ENCODE measurements around the gene REX1BD. TPM values are rescaled to one million over a fixed set of nuclear protein-coding genes. Genes with fewer than 3 reads are reported as not detected.

The REX1BD gene
- total RNA-seq, 1 donor from 2014 or later: 101 TPM

DNA sequence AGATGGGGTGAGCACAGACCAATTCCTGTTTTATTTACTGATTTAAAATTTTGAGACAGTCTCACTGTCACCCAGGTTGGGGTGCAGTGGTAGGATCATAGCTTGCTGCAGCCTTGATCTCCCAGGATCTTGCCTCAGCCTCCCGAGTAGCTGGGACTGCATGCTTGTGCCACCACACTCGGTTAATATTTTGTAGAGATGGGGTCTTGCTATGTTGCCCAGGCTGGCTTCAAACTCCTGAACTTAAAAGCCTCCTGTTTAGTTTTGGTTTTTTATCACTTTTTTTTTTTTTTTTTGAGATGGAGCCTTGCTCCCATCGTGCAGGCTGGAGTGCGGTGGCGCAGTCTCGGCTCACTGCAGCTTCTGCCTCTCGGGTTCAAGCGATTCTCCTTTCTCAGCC lies 12.2 kb upstream of the REX1BD start:
- intact Hi-C loops (cut with micrococcal nuclease): no loop called here

DNA sequence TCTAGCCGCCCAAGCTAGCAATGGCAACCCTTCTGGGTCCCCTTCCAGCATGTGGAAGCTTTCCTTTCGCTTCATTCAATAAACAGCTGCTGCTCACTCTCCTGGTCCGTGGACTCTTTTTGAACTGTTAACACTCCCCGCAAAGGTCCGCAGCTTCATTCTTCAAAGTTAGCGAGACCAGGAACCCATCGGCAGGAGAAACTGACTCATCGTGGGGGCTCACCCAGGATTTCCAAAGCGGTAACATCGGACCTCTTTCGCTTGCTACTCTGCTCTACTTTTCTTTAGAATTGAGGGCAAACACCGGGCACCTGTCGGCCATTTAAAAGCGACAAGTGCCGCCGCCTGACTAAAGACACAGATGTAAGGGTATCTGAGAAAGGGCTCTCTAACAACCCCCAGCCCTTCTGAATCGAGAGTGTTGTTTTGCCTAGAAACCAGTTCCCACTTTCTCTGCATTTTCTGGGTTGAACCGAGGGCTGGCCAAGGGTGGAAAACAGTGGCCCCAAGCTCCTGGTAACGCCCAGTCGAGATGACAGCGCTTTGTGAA lies 11.2 kb upstream of the REX1BD start:
- intact Hi-C loops (cut with micrococcal nuclease): no loop called here

DNA sequence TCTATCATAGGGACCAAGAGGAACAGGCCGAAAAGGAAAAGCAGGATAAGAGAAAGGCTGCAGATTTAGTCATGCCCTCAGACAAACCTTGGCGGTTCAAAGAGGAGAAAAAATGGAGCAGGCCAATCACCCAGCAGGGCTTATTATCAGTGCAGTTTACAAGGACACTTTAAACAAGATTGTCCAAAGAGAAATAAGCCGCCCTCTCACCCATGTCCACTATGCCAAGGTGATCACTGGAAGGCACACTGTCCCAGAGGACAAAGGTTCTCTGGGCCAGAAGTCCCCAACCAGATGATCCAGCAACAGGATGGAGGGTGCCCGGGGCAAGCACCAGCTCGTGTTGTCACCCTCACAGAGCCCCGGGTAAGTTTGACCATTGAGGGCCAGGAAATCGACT lies 8.3 kb upstream of the REX1BD start:
- intact Hi-C loops (cut with micrococcal nuclease): no loop called here

DNA sequence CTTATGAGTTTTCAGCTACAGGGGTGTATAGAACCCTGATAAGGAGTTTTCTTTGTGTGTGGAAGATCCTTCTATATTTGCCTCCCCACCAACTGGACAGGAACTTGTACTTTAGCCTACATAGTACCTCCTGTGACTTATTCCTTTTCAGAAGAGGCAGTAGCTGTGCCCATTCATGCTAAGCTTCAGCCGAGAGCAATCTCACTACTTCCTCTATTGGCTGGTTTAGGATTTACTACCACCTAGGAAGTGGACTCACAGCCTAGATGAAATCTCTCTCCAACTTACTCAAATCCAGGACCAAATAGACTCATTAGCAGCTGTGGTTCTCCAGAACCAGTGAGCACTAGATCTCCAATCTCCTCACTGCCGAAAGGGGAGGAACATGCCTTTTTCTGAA lies 2.3 kb upstream of the REX1BD start:
- intact Hi-C loops (cut with micrococcal nuclease): loop anchor here (5.0 kb wide), 2 partner anchors 246 to 331 kb away; partner anchors contain the start of genes COPE, DDX49 and UPF1

DNA sequence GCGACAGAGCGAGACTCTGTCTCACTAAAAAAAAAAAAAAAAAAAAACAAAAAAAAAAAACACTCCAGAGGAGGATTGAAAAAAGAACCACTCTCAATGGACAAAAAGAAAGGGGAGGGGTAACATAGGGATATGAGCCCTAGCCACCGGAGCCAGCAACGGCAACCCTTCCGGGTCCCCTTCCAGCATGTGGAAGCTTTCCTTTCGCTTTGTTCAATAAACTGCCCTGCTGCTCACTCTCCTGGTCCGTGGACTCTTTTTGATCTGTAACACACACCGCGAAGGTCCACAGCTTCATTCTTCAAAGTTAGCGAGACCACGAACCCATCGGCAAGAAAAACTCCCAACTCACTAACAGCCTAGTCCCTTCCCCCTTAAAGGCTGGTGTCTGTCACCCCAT lies 1.0 kb upstream of the REX1BD start:
- intact Hi-C loops (cut with micrococcal nuclease): loop anchor here (5.0 kb wide), 2 partner anchors 245 to 330 kb away; partner anchors contain the start of genes COPE, DDX49 and UPF1

DNA sequence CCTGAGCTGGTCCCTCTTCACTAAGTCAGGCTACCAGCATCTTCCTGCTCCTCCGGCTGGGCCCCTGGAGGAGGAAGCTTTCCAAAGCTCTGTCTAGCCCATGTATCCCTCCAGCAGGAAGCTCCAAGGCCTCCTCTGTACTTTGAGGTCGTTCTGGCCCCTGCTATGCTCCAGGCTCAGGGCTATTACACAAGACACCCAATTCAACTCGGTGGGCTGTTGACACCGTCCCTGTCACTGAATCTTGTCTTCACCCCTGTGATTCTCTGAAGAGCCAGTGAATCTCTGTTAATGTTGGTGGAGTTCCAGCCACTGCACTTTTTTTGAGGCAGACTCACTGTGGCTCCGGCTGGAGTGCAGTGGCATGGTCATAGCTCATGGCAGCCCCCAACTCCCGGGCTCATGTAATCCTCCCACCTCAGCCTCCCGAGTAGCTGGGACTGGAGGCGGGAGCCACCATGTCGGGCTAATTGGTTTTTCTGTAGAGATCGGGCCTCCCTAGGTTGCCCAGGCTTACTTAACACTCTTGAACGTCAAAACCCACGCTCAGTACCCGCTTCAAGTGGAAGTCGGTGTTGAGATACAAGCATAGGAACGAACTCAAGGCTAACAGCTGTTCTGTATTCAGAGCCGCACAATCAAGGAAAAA lies 512 bp upstream of the REX1BD start:
- intact Hi-C loops (cut with micrococcal nuclease): loop anchor here (1.0 to 5.0 kb wide), 5 partner anchors 31 to 329 kb away; partner anchors contain the start of genes COPE, DDX49, KXD1 and UPF1

DNA sequence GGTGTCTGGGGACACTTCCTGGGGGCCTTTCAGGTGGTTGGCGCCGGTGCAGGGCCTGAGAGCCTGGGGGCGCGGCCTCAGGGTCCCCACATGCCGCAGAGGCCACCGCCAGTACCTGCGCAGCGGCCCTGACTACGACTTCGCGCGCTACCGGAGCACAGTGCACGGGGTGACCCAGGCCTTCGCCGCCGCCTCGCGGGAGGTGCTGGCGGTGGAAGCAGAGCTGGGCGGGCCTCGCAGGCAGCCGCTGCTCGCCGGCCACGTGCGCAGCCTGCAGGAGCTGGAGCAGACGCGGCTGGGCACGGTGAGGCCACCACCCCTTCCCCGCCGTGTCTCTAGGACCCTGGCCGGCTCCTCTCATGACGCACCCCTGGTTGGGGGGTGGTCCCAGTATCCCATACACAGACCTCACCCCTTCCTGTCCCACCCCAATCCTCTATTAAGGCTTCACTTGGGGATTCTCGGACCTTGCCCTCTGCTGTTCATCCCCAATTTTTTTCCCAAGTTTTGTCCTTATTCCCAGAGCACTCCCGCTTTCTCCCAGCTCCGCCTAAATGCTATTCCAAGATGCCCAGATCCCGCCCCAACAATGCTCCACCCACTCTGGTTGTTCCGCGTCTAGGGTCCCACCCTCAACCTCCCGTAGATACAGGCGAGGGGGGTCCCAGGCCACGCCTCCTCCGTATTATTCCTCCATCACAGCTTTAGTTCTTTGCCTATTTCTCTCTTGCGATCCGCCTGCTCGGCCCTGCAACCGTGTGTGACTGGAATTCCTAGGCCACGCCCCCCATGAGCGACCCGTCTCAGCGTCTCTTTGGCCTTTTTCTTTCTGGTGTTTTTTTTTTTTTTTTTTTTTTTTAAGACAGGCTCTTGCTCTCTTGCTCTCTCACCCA lies 1.0 kb downstream of the REX1BD start:
- intact Hi-C loops (cut with micrococcal nuclease): loop anchor here (1.0 to 5.0 kb wide), 8 partner anchors 18 to 328 kb away; partner anchors contain the start of genes COPE, CRTC1, DDX49 and ELL

DNA sequence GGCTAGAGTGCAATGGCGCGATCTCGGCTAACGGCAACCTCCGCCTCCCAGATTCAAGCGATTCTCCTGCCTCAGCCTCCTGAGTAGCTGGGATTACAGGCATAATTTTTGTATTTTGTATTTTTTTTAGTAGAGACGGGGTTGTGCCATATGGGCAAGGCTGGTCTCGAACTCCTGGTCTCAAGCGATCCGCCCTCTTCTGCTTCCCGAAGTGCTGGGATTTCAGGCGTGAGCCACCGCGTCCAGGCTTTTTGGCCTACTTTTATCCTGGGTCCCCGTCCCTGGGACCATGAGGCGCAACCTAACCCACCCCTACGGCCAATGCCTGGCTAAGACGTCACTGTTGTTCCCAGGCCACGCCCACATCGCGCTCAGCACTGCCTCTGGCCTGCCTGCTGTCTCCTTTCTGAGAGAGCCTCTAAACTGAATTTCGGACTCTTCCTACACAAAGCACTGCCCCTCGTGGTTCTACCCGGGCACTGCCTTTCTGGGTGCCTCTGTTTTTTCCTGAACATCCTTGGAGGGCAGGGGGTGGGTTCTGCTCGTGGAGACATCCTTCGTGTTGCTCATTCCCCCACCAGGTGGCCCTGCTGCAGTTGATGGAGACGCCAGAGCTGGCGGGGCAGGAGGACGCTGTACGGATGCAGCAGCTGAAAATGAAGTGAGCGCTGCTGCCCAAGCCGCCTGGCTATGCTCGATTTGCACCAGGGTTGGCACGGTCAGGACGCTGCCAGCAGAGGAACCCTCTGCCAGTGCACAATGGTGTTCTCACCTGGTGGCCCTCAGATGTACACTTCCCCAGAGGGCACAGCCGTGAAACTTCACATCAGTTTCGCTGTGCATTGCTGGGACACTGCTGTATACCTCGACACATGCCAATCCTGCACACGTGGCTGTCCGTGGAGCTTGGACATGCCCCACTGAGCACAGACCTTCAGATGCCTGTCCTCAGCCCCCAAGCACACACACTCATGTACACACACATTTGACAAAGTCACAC lies 2.0 kb downstream of the REX1BD start:
- intact Hi-C loops (cut with micrococcal nuclease): loop anchor here (5.0 kb wide), 1 partner anchor 257 kb away; no protein-coding TSS in a partner anchor

DNA sequence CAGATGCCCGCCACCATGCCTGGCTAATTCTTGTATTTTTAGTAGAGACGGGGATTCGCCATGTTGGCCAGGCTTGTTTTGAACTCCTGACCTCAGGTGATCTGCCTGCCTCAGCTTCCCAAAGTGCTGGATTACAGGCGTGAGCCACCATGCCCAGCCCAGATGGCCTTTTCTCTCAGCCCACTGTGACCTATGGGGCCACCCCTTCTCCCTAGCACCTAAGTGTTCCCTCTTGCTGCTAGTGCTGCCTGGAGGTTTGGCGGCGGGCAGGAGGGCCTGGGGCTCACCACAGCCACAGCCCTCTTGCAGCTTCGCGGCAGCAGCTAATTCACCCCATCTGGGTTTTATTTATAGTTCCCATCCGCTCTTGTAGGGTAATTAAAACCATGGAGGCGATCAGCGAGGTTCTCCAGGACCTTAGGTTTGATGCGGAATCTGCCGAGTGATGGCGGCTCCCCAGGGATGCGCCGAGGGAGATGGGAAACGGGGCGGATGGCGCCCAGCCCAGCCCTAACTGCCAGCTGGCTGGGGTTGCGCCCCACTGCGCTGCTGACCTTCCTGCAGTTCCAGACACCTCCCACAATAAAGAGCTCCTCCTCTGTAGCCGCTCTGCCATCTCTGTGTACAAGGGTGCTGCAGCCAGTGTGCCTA lies 3.3 kb downstream of the REX1BD start:
- intact Hi-C loops (cut with micrococcal nuclease): loop anchor here (5.0 kb wide), 1 partner anchor 255 kb away; no protein-coding TSS in a partner anchor

DNA sequence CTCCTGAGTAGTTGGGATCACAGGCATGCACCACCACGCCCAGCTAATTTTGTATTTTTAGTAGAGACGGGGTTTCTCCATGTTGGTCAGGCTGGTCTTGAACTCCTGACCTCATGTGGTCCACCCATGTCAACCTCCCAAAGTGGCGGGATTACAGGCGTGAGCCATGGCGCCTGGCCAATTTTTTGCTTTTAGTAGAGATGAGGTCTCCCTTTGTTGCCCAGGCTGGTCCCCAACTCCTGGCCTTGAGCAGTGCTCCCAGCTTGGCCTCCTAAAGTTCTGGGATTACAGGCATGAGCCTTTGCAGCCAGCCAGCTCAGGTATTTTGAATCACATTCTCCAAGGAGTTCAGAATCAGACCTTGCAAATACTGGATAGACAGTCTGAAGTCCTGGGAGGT lies 4.1 kb downstream of the REX1BD start:
- intact Hi-C loops (cut with micrococcal nuclease): loop anchor here (5.0 kb wide), 1 partner anchor 255 kb away; no protein-coding TSS in a partner anchor

DNA sequence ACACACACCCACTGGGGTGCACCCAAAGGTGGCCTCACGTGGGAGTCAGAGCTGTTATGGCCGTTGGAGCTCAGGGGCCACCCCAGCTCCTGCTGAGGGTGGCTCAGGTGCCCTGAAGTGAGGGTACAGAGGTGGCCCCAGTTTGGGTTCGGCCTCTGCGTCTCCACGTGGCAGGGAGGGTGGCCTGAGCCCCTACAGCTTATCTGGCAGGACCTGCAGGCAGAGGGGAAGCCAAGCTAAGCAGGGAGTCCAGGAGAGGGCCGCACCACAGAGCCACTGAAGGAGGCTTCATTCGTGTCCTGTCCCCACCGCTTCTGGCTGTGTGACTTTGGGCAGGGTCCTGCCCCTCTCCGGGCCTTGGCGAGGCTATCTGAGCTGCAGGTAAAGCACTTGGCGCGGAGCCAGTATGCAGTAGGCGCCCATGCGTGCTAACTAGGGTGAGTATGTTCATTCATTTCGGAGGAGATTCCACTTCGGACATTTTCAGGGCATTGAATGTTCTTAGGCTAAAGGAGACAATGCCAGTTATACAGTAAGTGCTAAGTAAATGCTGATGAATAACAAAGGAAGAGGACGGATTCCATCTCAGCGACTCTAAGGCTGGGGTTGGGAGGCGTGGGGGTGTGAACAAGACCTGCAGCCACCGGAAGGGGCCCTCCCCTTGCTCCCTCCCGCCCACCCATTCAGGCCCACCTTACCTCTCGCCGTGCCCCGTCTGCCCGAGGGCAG lies 4.9 kb downstream of the REX1BD start:
- intact Hi-C loops (cut with micrococcal nuclease): loop anchor here (1.0 to 5.0 kb wide), 3 partner anchors 43 to 273 kb away; no protein-coding TSS in a partner anchor

DNA sequence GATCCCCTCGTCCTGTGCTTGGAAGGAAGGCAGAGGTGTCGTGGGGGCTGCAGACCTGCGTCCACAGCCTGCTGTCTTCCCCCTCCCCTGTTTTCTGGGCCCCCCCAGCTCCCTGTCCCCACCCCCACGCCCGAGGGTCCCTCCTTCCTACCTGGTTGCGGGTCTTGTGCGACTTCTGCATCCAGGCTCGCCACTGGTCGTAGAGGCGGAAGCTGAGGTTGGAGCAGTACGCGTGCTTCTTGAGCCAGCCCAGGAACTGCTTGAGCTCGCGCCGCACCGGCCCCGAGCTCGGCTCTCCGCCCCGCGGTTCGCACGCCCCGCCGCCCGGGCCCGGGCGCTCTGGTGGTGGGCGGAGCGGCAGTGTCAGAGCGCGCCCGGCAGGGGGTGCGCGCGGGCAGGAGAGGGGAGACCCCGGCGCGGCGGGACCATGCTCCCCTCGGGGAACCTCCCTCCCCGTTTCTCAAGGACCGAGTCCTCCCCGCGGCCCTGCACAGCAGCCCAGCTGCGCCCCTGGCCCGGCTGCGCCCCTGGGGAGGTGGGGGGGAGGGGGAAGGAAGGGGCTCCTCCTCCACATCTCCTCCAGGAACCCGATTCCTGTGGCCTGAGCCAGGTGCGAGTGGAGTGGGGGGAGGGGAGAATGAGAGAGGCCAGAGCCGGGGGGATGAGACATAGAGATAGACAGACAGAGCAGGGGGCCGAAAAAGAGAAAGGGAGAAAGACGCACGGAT lies 5.7 kb downstream of the REX1BD start:
- intact Hi-C loops (cut with micrococcal nuclease): loop anchor here (1.0 to 5.0 kb wide), 3 partner anchors 42 to 272 kb away; no protein-coding TSS in a partner anchor

DNA sequence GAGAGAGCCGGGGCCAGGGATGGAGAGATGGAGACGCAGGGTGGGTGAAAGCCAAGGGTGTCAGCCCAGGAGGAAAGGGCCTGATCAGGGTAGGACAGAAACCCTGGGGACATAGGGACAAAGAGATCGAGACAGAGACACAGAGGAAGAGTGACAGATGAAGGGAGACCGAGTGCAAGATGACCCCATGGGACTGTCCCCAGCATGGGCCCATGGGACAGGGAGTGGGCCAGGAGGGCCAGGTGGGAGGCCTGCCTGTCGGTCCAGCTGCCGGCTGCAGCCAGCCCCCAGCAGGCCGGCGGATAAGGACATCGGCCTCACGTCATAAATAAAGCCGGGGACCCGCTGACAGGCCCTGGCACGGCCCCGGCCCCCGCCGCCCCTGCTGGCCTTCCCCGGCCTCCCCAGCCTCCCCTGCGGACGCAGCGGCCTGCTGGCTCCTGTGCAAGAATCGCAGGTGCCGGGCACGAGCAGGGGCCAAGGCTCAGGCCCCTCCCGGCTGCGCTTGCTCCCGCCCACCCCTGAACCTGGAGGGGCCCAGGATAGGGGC lies 6.3 kb downstream of the REX1BD start:
- intact Hi-C loops (cut with micrococcal nuclease): loop anchor here (1.0 to 5.0 kb wide), 3 partner anchors 41 to 271 kb away; no protein-coding TSS in a partner anchor

DNA sequence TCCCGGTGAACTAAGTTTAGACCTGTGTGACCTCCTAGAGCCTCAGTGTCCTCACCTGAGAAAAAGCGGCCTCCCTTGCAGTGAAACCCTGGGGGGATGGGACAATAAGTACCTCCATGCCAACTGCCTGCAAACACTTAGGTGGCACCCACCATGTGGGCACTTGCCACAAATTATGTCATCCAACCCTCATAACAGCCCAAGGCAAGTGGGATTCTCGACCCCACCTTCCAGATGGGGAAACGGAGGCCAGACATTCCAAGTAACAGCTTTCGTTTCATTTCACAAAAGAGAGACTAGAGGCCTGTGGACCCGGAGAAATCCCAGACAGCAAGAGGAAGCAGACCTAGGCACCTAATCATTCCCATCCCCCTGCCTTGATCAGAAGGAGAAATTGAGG lies 6.9 kb downstream of the REX1BD start:
- intact Hi-C loops (cut with micrococcal nuclease): no loop called here

DNA sequence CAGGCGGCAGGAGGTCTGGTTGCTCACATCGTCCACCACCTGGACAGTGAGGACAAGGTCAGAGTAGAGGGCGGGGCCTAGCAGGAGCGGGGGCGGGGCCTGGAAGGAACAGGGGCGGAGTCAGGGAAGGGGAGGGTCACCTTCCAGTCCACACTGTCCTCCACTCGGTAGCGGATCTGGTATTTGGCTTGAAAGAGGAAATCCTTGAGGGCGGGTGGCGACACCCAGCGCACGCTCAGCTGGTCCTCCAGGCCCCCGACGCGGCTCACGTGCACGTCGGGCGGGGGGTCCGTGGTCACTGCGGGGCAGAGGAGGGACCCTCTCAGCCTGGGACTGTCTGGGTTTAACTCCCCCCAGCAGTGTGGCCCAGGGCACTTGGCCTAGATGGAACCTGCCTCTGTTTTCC lies 8.2 kb downstream of the REX1BD start:
- intact Hi-C loops (cut with micrococcal nuclease): no loop called here

DNA sequence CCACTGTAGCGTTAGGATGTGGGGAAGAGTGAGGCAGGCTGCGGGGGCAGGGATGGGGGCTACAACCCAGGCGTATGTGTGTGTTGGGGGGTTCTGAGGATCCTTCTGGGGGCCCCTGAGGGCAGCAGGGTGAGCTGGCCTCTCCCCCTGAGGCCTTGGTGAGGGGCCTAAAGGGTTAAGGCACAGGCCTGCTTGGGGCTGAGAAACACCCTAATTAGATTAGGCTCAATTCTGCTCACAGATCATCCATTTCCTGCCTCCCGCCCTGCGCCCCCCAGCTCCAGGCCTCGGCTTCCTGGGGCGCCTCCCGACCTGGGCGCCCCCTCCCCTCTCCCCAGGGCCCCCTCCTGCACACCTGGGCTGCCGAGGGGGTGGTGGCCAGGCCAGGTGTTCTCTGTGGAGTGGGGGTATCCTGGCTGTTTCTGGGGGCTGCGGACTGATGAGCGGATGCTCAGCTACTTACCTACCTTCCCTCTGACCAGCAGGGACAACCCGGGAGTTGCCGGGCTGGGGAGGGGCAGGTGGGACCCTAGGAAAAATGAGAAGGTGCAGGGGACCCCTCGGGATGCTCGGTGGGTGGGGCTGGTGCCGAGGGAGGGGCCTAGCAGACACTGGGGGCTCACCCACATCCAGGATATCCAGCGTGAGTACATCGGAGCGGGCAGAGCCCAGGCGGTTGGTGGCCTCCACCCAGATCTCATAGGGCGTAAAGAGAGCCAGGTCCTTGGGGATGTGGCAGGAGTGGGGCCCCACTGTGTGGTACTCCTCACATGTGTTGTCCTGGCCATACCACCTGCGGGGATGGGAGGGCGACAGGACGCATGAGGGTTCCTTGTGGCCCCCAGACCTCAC lies 9.4 kb downstream of the REX1BD start:
- intact Hi-C loops (cut with micrococcal nuclease): no loop called here

DNA sequence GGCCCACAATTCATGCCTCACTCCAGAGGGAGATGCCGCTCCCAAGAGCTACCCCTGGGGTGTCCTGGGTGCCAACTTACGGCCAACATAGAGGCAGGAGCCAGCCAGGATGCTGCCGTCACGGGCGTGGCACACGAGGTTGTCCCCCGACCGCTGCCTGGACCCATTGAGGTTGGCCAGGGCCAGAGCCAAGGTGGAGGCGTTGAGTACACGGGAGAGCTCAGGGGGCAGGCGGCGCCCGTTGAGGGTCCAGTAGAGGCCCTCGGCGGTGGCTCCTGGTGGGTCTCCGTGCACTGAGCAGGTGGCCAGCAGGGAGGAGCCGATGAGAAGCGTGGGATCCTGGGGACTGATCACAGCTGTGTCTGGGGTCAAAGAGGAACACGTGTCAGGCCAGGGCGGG lies 10.9 kb downstream of the REX1BD start:
- intact Hi-C loops (cut with micrococcal nuclease): no loop called here

Data from T-helper 1 cell treated with Interleukin-12 subunit alpha and Interleukin-12 subunit beta and Interleukin-4 antibody, amounts not matched to agents 30 ng/mL and 1 ng/mL, for 36 hours (primary cell).